ENCODE data around the gene TOMM20. TPM values are rescaled to one million over a fixed set of nuclear protein-coding genes. Genes with fewer than 3 reads are reported as not detected.

TOMM20 gene
- total RNA-seq, 1 experiment from 2014 or later = 184 TPM

GRCh38 chr1:235156740-235157139 is 28.1 kb upstream of the TOMM20 start:
- H3K79me2 ChIP-seq (ENCODE audit: insufficient read depth, low read length) = peaks cover 56% of the 10 kb centered on the region
- BruUV-seq (replicated peaks) = no TSS peak
- CTCF ChIA-PET = interaction anchor here (0.5 to 1.9 kb wide), 5 partner anchors 12 to 259 kb away, joined by 3 to 5 read pairs (median 4); partner anchors contain the start of gene TOMM20

More at GRCh38 chr1:235156740-235157139, 28.1 kb upstream of the TOMM20 start:
- Histone ChIP-seq H3K4me3 (replicated peaks in 1 of 2; ENCODE audit: low read depth in 1 of 2, low read length in 2 of 2) (no peak overlapping the region), H3K27me3 (ENCODE audit: insufficient read depth, low read length) (no peaks in the 10 kb centered on the region), H3K4me2 (ENCODE audit: low read length) (no peak overlapping the region), H2AFZ (ENCODE audit: low read depth, low read length, poor library complexity, severe bottlenecking) (no peak overlapping the region), H3K9ac (ENCODE audit: low read length) (no peak overlapping the region), H3K4me1 (ENCODE audit: control insufficient read depth in 1 of 2, insufficient read depth in 2 of 2, low read length in 2 of 2) (peaks cover 0 to 14% of the 10 kb centered on the region in 2 experiments; a peak in 2 of 4 replicates), H4K20me1 (ENCODE audit: insufficient read depth) (no peaks in the 10 kb centered on the region; the same call in 1 of the 2 replicates), H3K9me2 (ENCODE audit: insufficient read depth) (no peaks in the 10 kb centered on the region), H3K27ac (ENCODE audit: low read depth, low read length) (no peak overlapping the region), H3K36me3 (ENCODE audit: control insufficient read depth in 1 of 2, insufficient read depth in 2 of 2, low read length in 2 of 2) (peaks cover 24 to 49% of the 10 kb centered on the region in 2 experiments), H3K9me3 (ENCODE audit: control insufficient read depth in 1 of 2, insufficient read depth in 1 of 2, low read depth in 1 of 2, low read length in 2 of 2) (no peaks in the 10 kb centered on the region)
- ChIA-PET POLR2A (interaction anchor here (0.5 kb wide), 1 partner anchor 252 kb away, joined by 3 read pairs; no protein-coding TSS in a partner anchor), RAD21 (ENCODE audit: low non-redundant PET in 1 of 2, low total read pairs in 2 of 2, uncharacterized antibody in 2 of 2, unreplicated experiment in 2 of 2) (no interaction called here)
- intact Hi-C loops (cut with micrococcal nuclease) = no loop called here
- TF ChIP-seq POLR2A (IDR thresholded peaks at IDR 0.05; ENCODE audit: borderline replicate concordance, extremely low read depth, insufficient read depth, insufficient read length) (no peak), REST (IDR thresholded peaks at IDR 0.05; ENCODE audit: low read depth) (no peak), CBX3 (IDR thresholded peaks at IDR 0.05; ENCODE audit: low read depth) (no peak), TCF7L2 (IDR thresholded peaks at IDR 0.05; ENCODE audit: borderline replicate concordance, extremely low read depth, insufficient read depth, insufficient read length) (no peak), FOSL1 (IDR thresholded peaks at IDR 0.05; ENCODE audit: low read depth) (no peak), ELF1 (IDR thresholded peaks at IDR 0.05; ENCODE audit: borderline replicate concordance, low read depth) (no peak), EZH2phosphoT487 (IDR thresholded peaks at IDR 0.05; ENCODE audit: borderline replicate concordance) (no peak), SRF (IDR thresholded peaks at IDR 0.05; ENCODE audit: low read depth) (no peak), EGR1 (IDR thresholded peaks at IDR 0.05; ENCODE audit: low read depth) (no peak)
- TF ChIP-seq, protein P1, sequence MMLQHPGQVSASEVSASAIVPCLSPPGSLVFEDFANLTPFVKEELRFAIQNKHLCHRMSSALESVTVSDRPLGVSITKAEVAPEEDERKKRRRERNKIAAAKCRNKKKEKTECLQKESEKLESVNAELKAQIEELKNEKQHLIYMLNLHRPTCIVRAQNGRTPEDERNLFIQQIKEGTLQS (IDR thresholded peaks at IDR 0.05) = no peak
- TF ChIP-seq, protein P2, sequence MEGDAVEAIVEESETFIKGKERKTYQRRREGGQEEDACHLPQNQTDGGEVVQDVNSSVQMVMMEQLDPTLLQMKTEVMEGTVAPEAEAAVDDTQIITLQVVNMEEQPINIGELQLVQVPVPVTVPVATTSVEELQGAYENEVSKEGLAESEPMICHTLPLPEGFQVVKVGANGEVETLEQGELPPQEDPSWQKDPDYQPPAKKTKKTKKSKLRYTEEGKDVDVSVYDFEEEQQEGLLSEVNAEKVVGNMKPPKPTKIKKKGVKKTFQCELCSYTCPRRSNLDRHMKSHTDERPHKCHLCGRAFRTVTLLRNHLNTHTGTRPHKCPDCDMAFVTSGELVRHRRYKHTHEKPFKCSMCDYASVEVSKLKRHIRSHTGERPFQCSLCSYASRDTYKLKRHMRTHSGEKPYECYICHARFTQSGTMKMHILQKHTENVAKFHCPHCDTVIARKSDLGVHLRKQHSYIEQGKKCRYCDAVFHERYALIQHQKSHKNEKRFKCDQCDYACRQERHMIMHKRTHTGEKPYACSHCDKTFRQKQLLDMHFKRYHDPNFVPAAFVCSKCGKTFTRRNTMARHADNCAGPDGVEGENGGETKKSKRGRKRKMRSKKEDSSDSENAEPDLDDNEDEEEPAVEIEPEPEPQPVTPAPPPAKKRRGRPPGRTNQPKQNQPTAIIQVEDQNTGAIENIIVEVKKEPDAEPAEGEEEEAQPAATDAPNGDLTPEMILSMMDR (IDR thresholded peaks at IDR 0.05 in 2 of 3, conservative IDR thresholded peaks at IDR 0.05 in 1 of 3; ENCODE audit: borderline replicate concordance in 1 of 3, insufficient read depth in 1 of 3, low read depth in 2 of 3, low read length in 2 of 3) = no peak
- no peak for ATAC-seq
- no peak for DNase-seq (ENCODE audit: low read depth, low spot score)
